Eye (tissue), 1 donor: Measurements from ENCODE around the gene NOTCH2.

Experiments
- DNase-seq: peaks from one replicate; pipeline ENCODE4 v3.0.0-alpha.2; 2015

The NOTCH2 gene

GRCh38 chr1:119937198-119937597 lies 132.3 kb downstream of the NOTCH2 start:
- no peak for DNase-seq

GRCh38 chr1:119935915-119936314 lies 133.5 kb downstream of the NOTCH2 start:
- DNase-seq, result no peak

- no peak for DNase-seq
These were observed 134.1 kb downstream of the NOTCH2 start for GRCh38 chr1:119935373-119935772.

GRCh38 chr1:119933397-119933796 lies 136.1 kb downstream of the NOTCH2 start:
- no peak for DNase-seq

- no peak for DNase-seq
These were observed 139.7 kb downstream of the NOTCH2 start for GRCh38 chr1:119929643-119930315.

GRCh38 chr1:119926553-119926952 lies 142.9 kb downstream of the NOTCH2 start:
- no peak for DNase-seq

GRCh38 chr1:119924948-119925898 lies 144.2 kb downstream of the NOTCH2 start:
- DNase-seq, result peak; percentile 27

GRCh38 chr1:119920104-119920968 lies 149.1 kb downstream of the NOTCH2 start:
- DNase-seq, result no peak

- no peak for DNase-seq
These were observed 150.2 kb downstream of the NOTCH2 start for GRCh38 chr1:119919241-119919640.

- no peak for DNase-seq
These were observed 151.2 kb downstream of the NOTCH2 start for GRCh38 chr1:119918301-119918700.

- no peak for DNase-seq
These were observed 152.0 kb downstream of the NOTCH2 start for GRCh38 chr1:119917304-119918055.

GRCh38 chr1:119915517-119915916 lies 153.9 kb downstream of the NOTCH2 start:
- DNase-seq, result no peak

GRCh38 chr1:119914071-119914470 lies 155.4 kb downstream of the NOTCH2 start:
- no peak for DNase-seq

GRCh38 chr1:119912963-119913362 lies 156.5 kb downstream of the NOTCH2 start:
- no peak for DNase-seq

- no peak for DNase-seq
These were observed 157.7 kb downstream of the NOTCH2 start for GRCh38 chr1:119911775-119912174.

GRCh38 chr1:119910618-119911017 lies 158.8 kb downstream of the NOTCH2 start:
- DNase-seq, result no peak

GRCh38 chr1:119909890-119910596 lies 159.4 kb downstream of the NOTCH2 start:
- DNase-seq, result no peak

GRCh38 chr1:119908661-119909060 lies 160.8 kb downstream of the NOTCH2 start:
- DNase-seq, result peak; percentile 8

GRCh38 chr1:119906927-119907652 lies 162.4 kb downstream of the NOTCH2 start:
- no peak for DNase-seq

- DNase-seq, result no peak
These were observed 166.0 kb downstream of the NOTCH2 start for GRCh38 chr1:119903443-119903835.
